Inferior parietal cortex (tissue), 1 donor: ENCODE data around the gene ATP5MK.
"Not testable (repeated sequence)": the region's sequence is repeated elsewhere in the genome, so short reads cannot be mapped to it uniquely, and the experiment has no call there.

ENCODE experiments used
- DNase-seq: peaks from one replicate; pipeline ENCODE4 v3.0.0-alpha.2; 2016; ENCODE audit errors: extremely low spot score

The ATP5MK gene

DNA sequence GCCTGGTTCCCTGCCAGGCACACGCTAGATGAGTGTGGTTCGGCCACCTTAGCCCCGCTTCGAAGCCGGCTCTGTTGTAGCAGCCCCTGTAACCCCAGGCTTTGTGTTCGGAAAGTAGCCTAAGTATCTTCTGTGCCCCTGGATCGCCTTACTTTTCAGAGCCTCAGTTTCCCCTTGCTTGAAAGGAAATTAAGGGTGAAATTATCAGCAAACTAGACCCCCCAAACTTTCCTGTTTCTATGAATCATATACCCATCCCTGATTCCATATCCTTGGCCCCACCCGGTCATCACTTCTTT lies 463 bp upstream of the ATP5MK start:
- no peak for DNase-seq

DNA sequence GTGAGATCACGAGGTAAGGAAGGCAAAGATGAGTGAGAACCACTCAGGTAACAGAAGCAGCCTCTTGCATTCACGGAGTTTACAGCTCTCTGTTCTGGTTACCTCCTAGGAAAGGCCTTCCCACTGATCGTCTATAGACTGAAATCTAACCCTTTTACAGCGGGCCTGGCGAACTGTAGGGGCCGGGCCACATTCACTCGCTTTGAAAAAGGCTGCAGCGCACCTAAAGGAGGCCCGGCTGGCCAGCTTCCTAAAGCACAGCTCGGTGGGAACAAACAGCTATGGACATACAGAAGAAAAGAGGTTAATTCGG lies 565 bp downstream of the ATP5MK start:
- no peak for DNase-seq

- DNase-seq, result no peak
These were observed 2.1 kb downstream of the ATP5MK start for GRCh38 chr10:103394180-103394579.

GRCh38 chr10:103382769-103383168 lies 13.5 kb downstream of the ATP5MK start:
- DNase-seq, result no peak

DNA sequence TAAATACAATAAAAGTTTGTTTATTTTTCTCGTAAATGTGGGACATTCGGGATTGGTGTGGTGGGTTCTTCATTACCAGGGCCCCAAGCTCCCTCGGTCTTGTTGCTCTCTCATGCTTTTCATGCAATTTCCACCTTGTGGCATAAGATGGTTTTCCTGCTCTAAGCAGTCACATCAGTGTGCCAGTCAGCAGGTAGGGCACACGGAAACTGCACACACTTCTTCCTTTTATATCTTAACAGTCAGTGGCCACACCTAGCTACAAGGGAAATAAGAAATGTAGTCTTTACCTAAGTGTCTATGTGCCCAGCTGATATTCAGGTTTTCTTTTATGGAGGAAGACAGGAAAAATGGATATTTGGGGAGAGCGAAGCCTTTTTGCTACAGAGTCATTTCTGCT lies 22.0 kb downstream of the ATP5MK start:
- no peak for DNase-seq

DNA sequence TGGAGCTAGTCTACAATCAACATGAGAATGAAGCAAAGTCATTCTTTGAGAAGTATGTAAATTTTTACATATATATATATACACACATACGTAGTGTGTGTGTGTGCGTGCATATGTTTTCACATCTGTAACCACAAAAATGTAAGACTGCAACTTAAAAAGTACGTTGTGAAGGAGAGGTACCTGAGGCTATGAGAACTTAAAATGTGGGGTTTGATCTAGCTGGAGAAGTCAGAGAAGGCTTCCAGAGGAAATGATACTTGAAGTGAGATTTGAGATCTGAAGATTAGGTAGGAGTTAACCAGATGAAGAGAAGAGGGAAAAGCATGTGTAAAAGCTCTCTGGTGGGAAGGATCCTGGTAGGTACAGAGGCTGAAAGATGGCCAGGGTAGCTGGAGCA lies 22.7 kb downstream of the ATP5MK start:
- no peak for DNase-seq

DNA sequence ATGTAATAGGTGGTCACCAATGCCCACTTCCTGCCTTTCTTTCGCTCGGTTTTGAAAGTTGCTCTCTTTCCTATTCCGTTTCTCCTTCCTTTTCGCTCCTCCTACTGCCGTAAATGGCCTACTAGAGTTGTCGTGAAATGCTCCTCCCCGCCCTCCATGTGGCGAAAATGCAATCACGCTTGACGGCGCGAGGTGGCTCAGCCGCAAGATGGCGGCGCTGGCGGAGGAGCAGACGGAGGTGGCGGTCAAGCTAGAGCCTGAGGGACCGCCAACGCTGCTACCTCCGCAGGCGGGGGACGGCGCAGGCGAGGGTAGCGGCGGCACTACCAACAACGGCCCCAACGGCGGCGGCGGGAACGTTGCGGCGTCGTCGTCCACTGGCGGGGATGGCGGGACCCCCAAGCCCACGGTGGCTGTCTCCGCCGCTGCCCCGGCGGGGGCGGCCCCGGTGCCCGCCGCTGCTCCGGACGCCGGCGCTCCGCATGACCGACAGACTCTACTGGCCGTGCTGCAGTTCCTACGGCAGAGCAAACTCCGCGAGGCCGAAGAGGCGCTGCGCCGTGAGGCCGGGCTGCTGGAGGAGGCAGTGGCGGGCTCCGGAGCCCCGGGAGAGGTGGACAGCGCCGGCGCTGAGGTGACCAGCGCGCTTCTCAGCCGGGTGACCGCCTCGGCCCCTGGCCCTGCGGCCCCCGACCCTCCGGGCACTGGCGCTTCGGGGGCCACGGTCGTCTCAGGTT lies 28.3 kb downstream of the ATP5MK start, which contains the start of gene TAF5:
TAF5 (plus strand) TSS at position 195 of the 737 bp plus-strand sequence; CDS start at position 209, 14 bp downstream.
- DNase-seq, result peak; percentile 97

DNA sequence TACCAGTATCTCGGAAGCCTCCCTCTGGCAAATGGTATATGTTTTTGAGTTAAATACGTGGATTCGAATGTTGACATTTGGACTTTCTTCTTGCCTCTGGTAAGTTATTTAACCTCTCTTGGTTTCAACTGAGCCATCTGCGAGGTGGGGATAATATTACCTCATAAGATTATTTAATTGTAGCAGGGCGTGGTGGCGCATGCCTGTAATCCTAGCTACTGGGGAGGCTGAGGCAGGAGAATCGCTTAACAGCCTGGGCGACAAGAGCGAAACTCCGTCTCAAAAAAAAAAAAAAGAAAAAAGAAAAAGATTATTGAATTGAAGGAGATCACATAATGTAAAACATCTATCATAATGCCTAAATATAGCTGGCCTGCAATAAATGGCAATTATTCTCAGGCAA lies 28.9 kb downstream of the ATP5MK start:
- no peak for DNase-seq

- not testable (repeated sequence) for DNase-seq
These were observed 35.5 kb downstream of the ATP5MK start for GRCh38 chr10:103360791-103361190.

DNA sequence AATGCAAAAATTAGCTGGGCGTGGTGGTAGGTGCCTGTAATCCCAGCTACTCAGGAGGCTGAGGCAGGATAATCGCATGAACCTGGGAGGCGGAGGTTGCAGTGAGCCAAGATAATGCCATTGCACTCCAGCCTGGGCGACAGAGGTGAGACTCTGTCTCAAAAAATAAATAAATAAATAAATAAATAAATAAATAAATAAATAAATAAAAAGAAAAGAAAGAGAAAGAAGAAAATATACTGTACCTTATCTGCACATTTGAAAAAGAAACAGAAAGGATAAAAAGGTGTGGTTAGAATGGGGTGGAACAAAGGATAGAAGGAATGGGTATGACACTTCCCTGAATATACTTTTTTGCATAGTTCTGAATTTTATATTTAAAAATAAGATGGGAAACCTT lies 36.8 kb downstream of the ATP5MK start:
- DNase-seq, result not testable (repeated sequence)

DNA sequence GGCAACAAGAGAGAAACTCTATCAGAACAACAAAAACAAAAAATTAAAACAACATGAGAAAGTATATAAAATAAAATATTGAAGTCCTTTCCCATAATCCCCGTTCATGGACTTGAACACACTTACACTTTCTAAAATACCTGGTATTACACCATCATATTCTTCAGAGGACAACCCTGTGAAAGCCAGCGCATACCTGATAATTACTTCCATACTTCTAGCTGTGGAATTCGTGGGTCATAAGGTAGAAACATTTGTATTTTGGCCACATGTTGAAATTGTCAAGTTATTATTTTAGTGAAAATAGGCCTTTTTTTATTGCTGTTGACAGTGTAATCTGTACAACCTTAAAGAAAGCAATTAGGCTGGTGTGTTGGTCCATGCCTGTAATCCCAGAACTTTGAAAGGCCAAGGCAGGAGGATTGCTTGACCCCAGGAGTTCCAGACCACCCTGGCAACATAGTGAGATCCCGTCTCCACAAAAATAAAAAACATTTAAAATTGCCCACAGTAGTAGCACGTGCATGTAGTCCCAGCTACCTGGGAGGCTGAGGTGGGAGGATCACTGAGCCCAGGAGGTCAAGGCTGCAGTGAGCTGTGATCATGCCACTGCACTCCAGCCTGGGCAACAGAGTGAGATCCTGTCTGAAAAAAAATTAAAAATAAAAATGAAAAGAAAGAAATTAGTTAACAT lies 40.2 kb downstream of the ATP5MK start:
- no peak for DNase-seq

DNA sequence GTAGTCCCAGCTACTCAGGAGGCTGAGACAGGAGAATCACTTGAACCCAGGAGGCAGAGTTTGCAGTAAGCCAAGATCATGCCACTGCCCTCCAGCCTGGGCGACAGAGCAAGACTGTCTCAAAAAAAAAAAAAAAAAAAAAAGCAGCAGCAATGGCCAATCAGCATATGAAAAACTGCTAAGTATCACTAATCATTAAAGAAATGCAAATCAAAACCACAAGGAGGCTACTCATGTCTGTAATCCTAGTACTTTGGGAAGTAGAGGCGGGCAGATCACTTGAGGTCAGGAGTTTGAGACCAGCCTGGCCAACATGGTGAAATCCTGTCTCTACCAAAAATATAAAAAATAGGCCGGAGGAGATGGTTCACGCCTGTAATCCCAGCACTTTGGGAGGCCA lies 41.7 kb downstream of the ATP5MK start:
- DNase-seq, result not testable (repeated sequence)

DNA sequence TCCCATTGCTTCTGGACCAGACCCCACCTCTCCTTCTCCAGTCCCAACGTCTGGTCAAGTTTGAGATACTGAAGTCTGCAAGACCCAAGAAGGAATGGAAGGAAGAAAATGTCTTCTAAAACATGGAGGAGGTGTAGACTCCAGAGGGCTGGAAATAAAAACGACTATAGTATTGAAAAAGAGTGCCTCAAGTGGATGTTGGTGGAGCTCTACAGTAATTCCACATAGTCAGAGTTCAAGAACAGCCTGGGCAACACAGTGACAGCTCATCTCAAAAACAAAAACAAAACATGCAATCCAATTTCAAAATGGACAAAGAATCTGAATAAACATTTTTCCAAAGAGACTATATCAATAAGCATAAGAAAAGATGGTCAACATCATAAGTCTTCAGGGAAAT lies 43.0 kb downstream of the ATP5MK start:
- no peak for DNase-seq

GRCh38 chr10:103350517-103351260 lies 45.6 kb downstream of the ATP5MK start, which contains the start of gene PCGF6:
TSS of gene PCGF6 (minus strand) at chr10:103351140. CDS start at chr10:103351066, 74 bp downstream.
- DNase-seq, result peak; percentile 86

DNA sequence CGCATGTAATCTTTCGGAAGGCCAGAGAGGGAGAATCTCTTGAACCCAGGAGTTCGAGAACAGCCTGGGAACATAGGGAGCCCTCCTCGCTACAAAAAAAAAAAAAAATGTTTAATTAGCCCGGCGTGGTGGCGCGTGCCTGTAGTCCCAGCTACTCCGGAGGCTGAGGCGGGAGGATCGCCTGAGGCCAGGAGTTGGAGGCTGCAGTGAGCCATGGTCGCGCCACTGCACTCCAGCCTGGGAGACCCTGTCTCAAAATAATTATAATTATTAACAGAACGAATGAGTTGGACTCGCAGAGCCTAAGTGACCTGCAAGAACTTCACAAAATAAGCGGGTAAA lies 46.1 kb downstream of the ATP5MK start:
- DNase-seq, result no peak
